Endothelial cell of umbilical vein (primary cell): ENCODE results near the gene SH3YL1. TPM values are rescaled to one million over a fixed set of nuclear protein-coding genes. Genes with fewer than 3 reads are reported as not detected.

ENCODE experiments used
- BruUV-seq: library from RNA; stranded (reverse); fragments of 400-500 nt; replicated peaks from 2 replicates; lab custom pipeline; 2021; lab: Mats Ljungman, UMichigan
- CTCF ChIA-PET: fragments of 300-600, 350-600 bp; sonication (Branson Sonifier 250); formaldehyde crosslinking; loops from one replicate; lab custom pipeline; 2021; ENCODE audit warnings: antibody characterized with exemption, inconsistent platforms; lab: Charles Lee
- POLR2A ChIA-PET: fragments of 300-600, 350-600 bp; sonication (Branson Sonifier 250); formaldehyde crosslinking; loops from one replicate; lab custom pipeline; 2021; ENCODE audit warnings: antibody characterized with exemption, inconsistent platforms; lab: Charles Lee
- DNase-seq: peaks from one replicate; pipeline ENCODE4 v3.0.0-alpha.2; 2011; ENCODE audit warnings: low read depth, low spot score
- FAIRE-seq: peaks from 2 replicates; lab custom pipeline; 2011; peaks lifted over from hg19 to GRCh38; lab: Jason Lieb, UNC
- H2AFZ ChIP-seq: 2 replicates; pipeline ENCODE4 v1.6.0; 2012; ENCODE audit warnings: low read depth, low read length, control low read depth, inconsistent platforms
- H3K27ac ChIP-seq: 2 replicates; pipeline ENCODE4 v1.5.1; 2011; ENCODE audit warnings: low read depth, mild to moderate bottlenecking, control low read depth, low read length, moderate library complexity; ENCODE audit not compliant: insufficient read depth
- H3K27me3 ChIP-seq, 2 experiments: 2 replicates each; pipeline versions ENCODE4 v1.6.0 to v1.6.1; 2011; ENCODE audit warnings: low read length in 2 of 2, mixed read lengths in 1 of 2; ENCODE audit not compliant: control insufficient read depth in 2 of 2, insufficient read depth in 2 of 2
- H3K36me3 ChIP-seq, 2 experiments: 2 replicates in 1 of 2; 3 replicates in 1 of 2; pipeline ENCODE4 v1.5.1; 2011; ENCODE audit warnings: low read length in 2 of 2, mild to moderate bottlenecking in 1 of 2, moderate library complexity in 1 of 2; ENCODE audit not compliant: control insufficient read depth in 2 of 2, insufficient read depth in 2 of 2; ENCODE audit errors: extremely low read depth in 1 of 2
- H3K4me1 ChIP-seq: 3 replicates; pipeline ENCODE4 v1.5.1; 2011; ENCODE audit warnings: mild to moderate bottlenecking, low read length; ENCODE audit not compliant: control insufficient read depth, insufficient read depth; ENCODE audit errors: extremely low read depth
- H3K4me2 ChIP-seq: 2 replicates; pipeline ENCODE4 v1.6.1; 2011; ENCODE audit warnings: low read length, control low read depth, mixed read lengths; ENCODE audit not compliant: insufficient read depth
- H3K4me3 ChIP-seq, 3 experiments: fragments of 200-600 bp in 1 of 3; sonication (generic), shearing (Covaris generic) in 1 of 3; replicated peaks in 1 of 3; 2 replicates each; pipeline ENCODE4 v1.5.1; 2011 to 2016; ENCODE audit warnings: control low read depth in 3 of 3, low read length in 3 of 3, mild to moderate bottlenecking in 2 of 3, inconsistent platforms in 1 of 3, low read depth in 1 of 3, moderate library complexity in 1 of 3; ENCODE audit not compliant: insufficient read depth in 1 of 3
- H3K79me2 ChIP-seq: 2 replicates; pipeline ENCODE4 v1.6.0; 2012; ENCODE audit warnings: low read length, inconsistent platforms; ENCODE audit not compliant: control insufficient read depth, insufficient read depth
- H3K9ac ChIP-seq: replicated peaks from 2 replicates; pipeline ENCODE3; 2011; ENCODE audit warnings: low read length, control low read depth; ENCODE audit not compliant: insufficient read depth; ENCODE audit errors: extremely low read depth
- H3K9me1 ChIP-seq: replicated peaks from 3 replicates; pipeline ENCODE4 v1.6.0; 2011; ENCODE audit warnings: mild to moderate bottlenecking, low read length; ENCODE audit not compliant: control insufficient read depth, insufficient read depth; ENCODE audit errors: extremely low read depth
- H3K9me3 ChIP-seq: replicated peaks from 2 replicates; pipeline ENCODE4 v1.5.1; 2012; ENCODE audit warnings: low read length, inconsistent platforms; ENCODE audit not compliant: control insufficient read depth, insufficient read depth
- H4K20me1 ChIP-seq: replicated peaks from 2 replicates; pipeline ENCODE3; 2011; ENCODE audit warnings: mild to moderate bottlenecking, low read length; ENCODE audit not compliant: control insufficient read depth, insufficient read depth; ENCODE audit errors: extremely low read depth
- CTCF ChIP-seq, 2 donors: IDR thresholded peaks; 1 replicate in 1 of 2; 2 replicates in 1 of 2; pipeline ENCODE4 v1.5.1; 2011; ENCODE audit warnings: low read length in 2 of 2, mild to moderate bottlenecking in 2 of 2, moderate library complexity in 2 of 2, control low read depth in 1 of 2, inconsistent platforms in 1 of 2, low read depth in 1 of 2; ENCODE audit not compliant: insufficient read depth in 1 of 2; ENCODE audit errors: extremely low read depth in 1 of 2
- EZH2 ChIP-seq: IDR thresholded peaks from 2 replicates; pipeline ENCODE4 v1.6.1; 2012; ENCODE audit warnings: borderline replicate concordance, low read depth, mild to moderate bottlenecking, moderate library complexity, low read length, inconsistent platforms; ENCODE audit not compliant: severe bottlenecking
- FOS ChIP-seq: IDR thresholded peaks from 2 replicates; pipeline ENCODE4 v1.6.1; 2011; ENCODE audit warnings: mild to moderate bottlenecking, low read length, moderate library complexity, borderline replicate concordance; ENCODE audit not compliant: insufficient read depth
- GATA2 ChIP-seq: IDR thresholded peaks from 2 replicates; pipeline ENCODE4 v1.7.0; 2011; ENCODE audit warnings: low read depth, mild to moderate bottlenecking, moderate library complexity, mixed read lengths, low read length; ENCODE audit not compliant: insufficient read length, insufficient read depth
- JUN ChIP-seq: IDR thresholded peaks from 2 replicates; pipeline ENCODE4 v1.6.1; 2011; ENCODE audit warnings: borderline replicate concordance, low read depth; ENCODE audit not compliant: insufficient read length, insufficient read depth
- MAX ChIP-seq: IDR thresholded peaks from 2 replicates; pipeline ENCODE4 v1.6.1; 2011; ENCODE audit not compliant: insufficient read depth, insufficient read length
- MYC ChIP-seq: IDR thresholded peaks from one replicate; pipeline ENCODE4 v1.6.1; 2011; ENCODE audit warnings: mild to moderate bottlenecking, low read depth, low read length
- POLR2A ChIP-seq: IDR thresholded peaks from 2 replicates; pipeline ENCODE4 v1.6.1; 2012; ENCODE audit warnings: low read depth, mild to moderate bottlenecking, control low read depth, low read length
- POLR2AphosphoS5 ChIP-seq: IDR thresholded peaks from 2 replicates; pipeline ENCODE4 v1.6.1; 2012; ENCODE audit warnings: low read depth, mild to moderate bottlenecking, control low read depth, low read length, moderate library complexity; ENCODE audit not compliant: insufficient read depth
- dilution Hi-C: fragments of 300-500 bp; cut with MboI; formaldehyde crosslinking; loops from one replicate; pipeline ENCODE4 v1.15.0; 2019; ENCODE audit warnings: low sequenced_read_pairs; ENCODE audit not compliant: extremely low pct_ligation_motif_present
- intact Hi-C: fragments of 100-400 bp; cut with micrococcal nuclease; formaldehyde crosslinking; loops from one replicate; pipeline ENCODE4 v1.10.0; 2022
- polyA plus RNA-seq, 4 experiments: library from polyadenylated mRNA; depleted of rRNA in 3 of 4; stranded (reverse) in 3 of 4; unstranded in 1 of 4; fragments of >200 nt; gene quantifications; 2 replicates each; pipeline versions ENCODE4 v1.2.1 to v1.2.3, GENCODE V29; 2011 to 2012; ENCODE audit warnings: missing spikeins in 1 of 4
- total RNA-seq: library from RNA; stranded (reverse); gene quantifications from 2 replicates; pipeline ENCODE4 v1.2.3, GENCODE V29; 2021

SH3YL1 gene
- total and polyA plus RNA-seq, 2 donors (not counting 3 experiments of a cell fraction or from before 2014, with no cell fraction given) = 12.5 to 22.4 TPM

- BruUV-seq = no TSS peak
- H3K9me1 ChIP-seq = no peaks in the 10 kb centered on the region
- POLR2A ChIA-PET = no interaction called here
- TF ChIP-seq MAX = no peak
- TF ChIP-seq EZH2 = no peak
- TF ChIP-seq POLR2A = no peak
- TF ChIP-seq MYC = no peak
- H2AFZ ChIP-seq = no peak overlapping the region
- peaks cover 17% of the 10 kb centered on the region for H3K4me1 ChIP-seq
- no peak overlapping the region for H3K9ac ChIP-seq
- no peaks in the 10 kb centered on the region for H3K27me3 ChIP-seq
- FAIRE-seq (no peak), DNase-seq (no peak)
- H3K9me3 ChIP-seq = no peaks in the 10 kb centered on the region
- H3K4me2 ChIP-seq = no peak overlapping the region
- H4K20me1 ChIP-seq = no peaks in the 10 kb centered on the region
- dilution Hi-C loops (no loop called here), intact Hi-C loops (no loop called here)
- CTCF ChIA-PET = no interaction called here
- no peaks in the 10 kb centered on the region for H3K36me3 ChIP-seq
- no peak overlapping the region for H3K27ac ChIP-seq
- peaks cover 79% of the 10 kb centered on the region for H3K79me2 ChIP-seq
- H3K4me3 ChIP-seq = no peak overlapping the region
Measured at GRCh38 chr2:268323-268722, 4.5 kb upstream of the SH3YL1 start.

GRCh38 chr2:264493-265468 is 949 bp upstream of the SH3YL1 start, which contains the start of gene ACP1:
ACP1 (plus strand) TSS chr2:264947; CDS start chr2:264965, 18 bp downstream.
- peak within 1 kb of the TSS; percentile 42 for H3K27ac ChIP-seq
- no peaks in the 10 kb centered on the region for H3K27me3 ChIP-seq
- TF ChIP-seq POLR2A (peak; percentile 90), MAX (peak; percentile 49), FOS (no peak), CTCF (IDR thresholded peaks at IDR 0.05; ENCODE audit: extremely low read depth in 1 of 2, insufficient read depth in 1 of 2, low read depth in 1 of 2, low read length in 2 of 2) (no peak), EZH2 (no peak), POLR2AphosphoS5 (peak; percentile 94), MYC (no peak), JUN (no peak), GATA2 (no peak)
- H2AFZ ChIP-seq = peak within 1 kb of the TSS; percentile 95
- ChIA-PET POLR2A (no interaction called here), CTCF (no interaction called here)
- no peaks in the 10 kb centered on the region for H3K9me1 ChIP-seq
- peak within 1 kb of the TSS; percentile 75 to 90 (median 79) for H3K4me3 ChIP-seq
- TSS peak; percentile 40 for BruUV-seq
- H3K9me3 ChIP-seq = no peaks in the 10 kb centered on the region
- peaks cover 48% of the 10 kb centered on the region for H3K79me2 ChIP-seq
- peak within 1 kb of the TSS; percentile 78 for H3K9ac ChIP-seq
- intact Hi-C loops (loop anchor here (1.0 to 5.0 kb wide), 4 partner anchors 18 to 1363 kb away; partner anchors contain the start of gene TMEM18), dilution Hi-C loops (no loop called here)
- FAIRE-seq (peak; percentile 71), DNase-seq (peak; percentile 97)
- H3K4me2 ChIP-seq = peak within 1 kb of the TSS; percentile 92
- peaks cover 17% of the 10 kb centered on the region for H3K4me1 ChIP-seq
- H3K36me3 ChIP-seq = no peaks in the 10 kb centered on the region
- peaks cover 2% of the 10 kb centered on the region for H4K20me1 ChIP-seq
